ENCODE data around the gene ZNF329.

Gene ZNF329

DNA sequence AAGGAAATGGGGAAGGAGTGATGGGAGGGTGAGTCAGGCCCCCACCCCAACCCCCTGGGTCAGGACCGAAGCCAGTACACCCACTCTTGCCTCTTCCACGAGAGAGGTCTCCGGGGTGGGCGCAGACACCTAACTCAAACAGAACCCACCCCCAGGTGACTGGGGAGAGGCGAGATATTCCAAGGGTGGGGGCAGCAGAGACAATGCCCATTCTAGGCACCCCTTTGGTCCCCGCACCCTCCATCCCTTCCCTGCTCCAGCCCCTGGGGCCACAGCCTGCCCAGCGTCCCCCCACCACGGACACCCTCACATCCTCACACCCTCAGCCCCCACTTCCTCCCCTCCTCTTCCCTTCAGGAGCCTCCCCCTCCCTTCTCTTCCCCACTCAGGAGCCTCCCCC is 53.2 kb downstream of the ZNF329 start:
- no peaks in the 10 kb centered on the region for H3K27me3 ChIP-seq (ENCODE audit: insufficient read depth, low read length, poor library complexity, severe bottlenecking)
- no peak for TF ChIP-seq EZH2phosphoT487 (IDR thresholded peaks at IDR 0.05; ENCODE audit: borderline replicate concordance)
- TF ChIP-seq, protein P1, sequence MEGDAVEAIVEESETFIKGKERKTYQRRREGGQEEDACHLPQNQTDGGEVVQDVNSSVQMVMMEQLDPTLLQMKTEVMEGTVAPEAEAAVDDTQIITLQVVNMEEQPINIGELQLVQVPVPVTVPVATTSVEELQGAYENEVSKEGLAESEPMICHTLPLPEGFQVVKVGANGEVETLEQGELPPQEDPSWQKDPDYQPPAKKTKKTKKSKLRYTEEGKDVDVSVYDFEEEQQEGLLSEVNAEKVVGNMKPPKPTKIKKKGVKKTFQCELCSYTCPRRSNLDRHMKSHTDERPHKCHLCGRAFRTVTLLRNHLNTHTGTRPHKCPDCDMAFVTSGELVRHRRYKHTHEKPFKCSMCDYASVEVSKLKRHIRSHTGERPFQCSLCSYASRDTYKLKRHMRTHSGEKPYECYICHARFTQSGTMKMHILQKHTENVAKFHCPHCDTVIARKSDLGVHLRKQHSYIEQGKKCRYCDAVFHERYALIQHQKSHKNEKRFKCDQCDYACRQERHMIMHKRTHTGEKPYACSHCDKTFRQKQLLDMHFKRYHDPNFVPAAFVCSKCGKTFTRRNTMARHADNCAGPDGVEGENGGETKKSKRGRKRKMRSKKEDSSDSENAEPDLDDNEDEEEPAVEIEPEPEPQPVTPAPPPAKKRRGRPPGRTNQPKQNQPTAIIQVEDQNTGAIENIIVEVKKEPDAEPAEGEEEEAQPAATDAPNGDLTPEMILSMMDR (conservative IDR thresholded peaks at IDR 0.05; ENCODE audit: low read length), result no peak
- H3K9ac ChIP-seq (ENCODE audit: low read depth, low read length, poor library complexity, severe bottlenecking), result peak overlapping the region; percentile 91
- H3K4me3 ChIP-seq (ENCODE audit: low read length, poor library complexity, severe bottlenecking), result peak overlapping the region; percentile 91
- H3K79me2 ChIP-seq (ENCODE audit: insufficient read depth, low read length), result peaks cover 7% of the 10 kb centered on the region; the same call in 1 of the 2 replicates
- peaks cover 12% of the 10 kb centered on the region for H3K4me1 ChIP-seq (ENCODE audit: insufficient read depth, low read length, poor library complexity, severe bottlenecking)
- no peak overlapping the region for H2AFZ ChIP-seq (ENCODE audit: low read length)
- no peaks in the 10 kb centered on the region for H3F3A ChIP-seq (ENCODE audit: low read depth)
- peak overlapping the region; percentile 88 for H3K4me2 ChIP-seq (ENCODE audit: low read depth, low read length, poor library complexity, severe bottlenecking)
- H4K20me1 ChIP-seq (ENCODE audit: insufficient read depth, low read length, poor library complexity, severe bottlenecking), result no peaks in the 10 kb centered on the region
- H3K9me3 ChIP-seq (ENCODE audit: insufficient read depth, low read depth, low read length), result peaks cover 6% of the 10 kb centered on the region; the same call in 1 of the 2 replicates
- no peaks in the 10 kb centered on the region for H3K9me2 ChIP-seq (replicated peaks; ENCODE audit: low read depth, low read length)
- H3K36me3 ChIP-seq (ENCODE audit: insufficient read depth, low read length), result no peaks in the 10 kb centered on the region

DNA sequence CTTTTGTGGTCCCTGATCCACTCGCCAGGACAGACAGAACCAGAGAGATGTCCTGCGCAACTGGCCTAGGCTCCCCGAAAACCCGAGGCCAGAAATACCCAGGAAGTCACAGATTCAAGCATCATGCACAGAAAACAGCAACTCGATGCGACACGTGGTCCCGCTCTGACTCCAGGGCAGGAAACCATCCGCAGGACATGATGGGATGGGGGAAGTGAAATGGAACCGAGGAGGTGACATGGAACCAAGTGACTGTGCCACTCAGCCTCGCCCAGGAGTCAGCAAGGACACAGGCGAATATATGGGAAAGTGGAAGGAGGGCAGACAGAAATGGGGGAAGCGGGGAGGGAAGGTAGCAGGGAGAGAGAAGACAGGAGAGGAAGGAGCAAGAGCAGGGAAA is 53.7 kb downstream of the ZNF329 start:
- Histone ChIP-seq H3K36me3 (ENCODE audit: insufficient read depth, low read length) (no peaks in the 10 kb centered on the region), H4K20me1 (ENCODE audit: insufficient read depth, low read length, poor library complexity, severe bottlenecking) (no peaks in the 10 kb centered on the region), H3K9ac (ENCODE audit: low read depth, low read length, poor library complexity, severe bottlenecking) (peak overlapping the region; percentile 91), H2AFZ (ENCODE audit: low read length) (no peak overlapping the region), H3K4me1 (ENCODE audit: insufficient read depth, low read length, poor library complexity, severe bottlenecking) (peaks cover 12% of the 10 kb centered on the region), H3F3A (ENCODE audit: low read depth) (no peaks in the 10 kb centered on the region), H3K9me2 (replicated peaks; ENCODE audit: low read depth, low read length) (no peaks in the 10 kb centered on the region), H3K27me3 (ENCODE audit: insufficient read depth, low read length, poor library complexity, severe bottlenecking) (no peaks in the 10 kb centered on the region), H3K9me3 (ENCODE audit: insufficient read depth, low read depth, low read length) (peaks cover 4% of the 10 kb centered on the region; the same call in 1 of the 2 replicates), H3K4me2 (ENCODE audit: low read depth, low read length, poor library complexity, severe bottlenecking) (peak overlapping the region; percentile 88), H3K4me3 (ENCODE audit: low read length, poor library complexity, severe bottlenecking) (peak overlapping the region; percentile 91), H3K79me2 (ENCODE audit: insufficient read depth, low read length) (peaks cover 7% of the 10 kb centered on the region; the same call in 1 of the 2 replicates)
- no peak for TF ChIP-seq EZH2phosphoT487 (IDR thresholded peaks at IDR 0.05; ENCODE audit: borderline replicate concordance)
- TF ChIP-seq, protein P1 (conservative IDR thresholded peaks at IDR 0.05; ENCODE audit: low read length), result no peak

DNA sequence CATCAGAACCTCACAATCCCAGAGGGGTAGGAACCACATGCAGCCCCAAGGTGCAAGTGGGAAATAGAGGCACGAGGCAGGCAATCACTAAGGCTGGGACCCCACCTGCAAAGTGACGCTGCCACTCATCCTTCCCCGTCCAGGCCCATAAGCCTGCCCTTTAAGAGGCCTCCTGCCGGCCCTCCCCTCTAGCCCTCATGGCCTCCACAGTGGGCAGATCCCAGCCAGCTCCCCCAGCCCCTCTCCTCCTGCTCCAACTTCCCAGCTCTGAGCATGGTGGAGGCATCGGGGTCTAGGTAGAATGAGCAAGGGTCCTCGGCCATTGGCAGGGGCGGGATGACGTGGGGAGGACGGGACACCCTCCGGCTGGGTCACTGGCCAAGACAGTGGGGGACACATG is 55.3 kb downstream of the ZNF329 start:
- Histone ChIP-seq H3K9ac (ENCODE audit: low read depth, low read length, poor library complexity, severe bottlenecking) (no peak overlapping the region), H3K9me3 (ENCODE audit: insufficient read depth, low read depth, low read length) (no peaks in the 10 kb centered on the region; the same call in 1 of the 2 replicates), H2AFZ (ENCODE audit: low read length) (no peak overlapping the region), H3K27me3 (ENCODE audit: insufficient read depth, low read length, poor library complexity, severe bottlenecking) (no peaks in the 10 kb centered on the region), H4K20me1 (ENCODE audit: insufficient read depth, low read length, poor library complexity, severe bottlenecking) (no peaks in the 10 kb centered on the region), H3K4me2 (ENCODE audit: low read depth, low read length, poor library complexity, severe bottlenecking) (no peak overlapping the region), H3F3A (ENCODE audit: low read depth) (no peaks in the 10 kb centered on the region), H3K9me2 (replicated peaks; ENCODE audit: low read depth, low read length) (no peaks in the 10 kb centered on the region), H3K36me3 (ENCODE audit: insufficient read depth, low read length) (no peaks in the 10 kb centered on the region), H3K4me3 (ENCODE audit: low read length, poor library complexity, severe bottlenecking) (no peak overlapping the region), H3K4me1 (ENCODE audit: insufficient read depth, low read length, poor library complexity, severe bottlenecking) (peaks cover 12% of the 10 kb centered on the region), H3K79me2 (ENCODE audit: insufficient read depth, low read length) (peaks cover 7% of the 10 kb centered on the region; the same call in 1 of the 2 replicates)
- TF ChIP-seq, protein P1 (conservative IDR thresholded peaks at IDR 0.05; ENCODE audit: low read length), result no peak
